Inferior parietal cortex (tissue), 1 donor: Measurements from ENCODE around the gene SPOCK3.

Experiments used
- DNase-seq: peaks from one replicate; pipeline ENCODE4 v3.0.0-alpha.2; 2016; ENCODE audit errors: extremely low spot score

Gene SPOCK3

GRCh38 chr4:167176723-167177367, 57.4 kb downstream of the SPOCK3 start:
- DNase-seq, result no peak

GRCh38 chr4:167171928-167172327, 62.4 kb downstream of the SPOCK3 start:
- DNase-seq, result no peak

GRCh38 chr4:167168611-167169010, 65.7 kb downstream of the SPOCK3 start:
- no peak for DNase-seq

- DNase-seq, result no peak
Measured at GRCh38 chr4:167150587-167150986, 83.7 kb downstream of the SPOCK3 start.

- no peak for DNase-seq
Measured at GRCh38 chr4:167144605-167145004, 89.7 kb downstream of the SPOCK3 start.

- DNase-seq, result no peak
Measured at GRCh38 chr4:167143018-167143417, 91.3 kb downstream of the SPOCK3 start.

- DNase-seq, result no peak
Measured at GRCh38 chr4:167136270-167136669, 98.0 kb downstream of the SPOCK3 start.

GRCh38 chr4:167129146-167129545, 105.1 kb downstream of the SPOCK3 start:
- DNase-seq, result no peak

GRCh38 chr4:167119392-167119791, 114.9 kb downstream of the SPOCK3 start:
- DNase-seq, result no peak

GRCh38 chr4:167117273-167117672, 117.0 kb downstream of the SPOCK3 start:
- DNase-seq, result no peak

GRCh38 chr4:167114416-167114971, 119.8 kb downstream of the SPOCK3 start:
- no peak for DNase-seq

GRCh38 chr4:167111622-167112021, 122.7 kb downstream of the SPOCK3 start:
- DNase-seq, result no peak

GRCh38 chr4:167111092-167111491, 123.2 kb downstream of the SPOCK3 start:
- DNase-seq, result no peak

- no peak for DNase-seq
Measured at GRCh38 chr4:167109859-167110258, 124.4 kb downstream of the SPOCK3 start.

GRCh38 chr4:167105857-167106256, 128.4 kb downstream of the SPOCK3 start:
- no peak for DNase-seq

GRCh38 chr4:167102475-167102874, 131.8 kb downstream of the SPOCK3 start:
- no peak for DNase-seq

- DNase-seq, result no peak
Measured at GRCh38 chr4:167101035-167101434, 133.3 kb downstream of the SPOCK3 start.

- peak; percentile 80 for DNase-seq
Measured at GRCh38 chr4:167100120-167100519, 134.2 kb downstream of the SPOCK3 start.

GRCh38 chr4:167088115-167088514, 146.2 kb downstream of the SPOCK3 start:
- DNase-seq, result no peak

- DNase-seq, result no peak
Measured at GRCh38 chr4:167084321-167084720, 150.0 kb downstream of the SPOCK3 start.

- no peak for DNase-seq
Measured at GRCh38 chr4:167079762-167080161, 154.5 kb downstream of the SPOCK3 start.

- DNase-seq, result peak; percentile 59
Measured at GRCh38 chr4:167052631-167053091, 181.6 kb downstream of the SPOCK3 start.

GRCh38 chr4:167049257-167049656, 185.0 kb downstream of the SPOCK3 start:
- DNase-seq, result no peak

GRCh38 chr4:167041524-167041923, 192.8 kb downstream of the SPOCK3 start:
- DNase-seq, result no peak
